Measurements from ENCODE around the gene CELSR1. TPM values are rescaled to one million over a fixed set of nuclear protein-coding genes. Genes with fewer than 3 reads are reported as not detected.

The CELSR1 gene, protein sequence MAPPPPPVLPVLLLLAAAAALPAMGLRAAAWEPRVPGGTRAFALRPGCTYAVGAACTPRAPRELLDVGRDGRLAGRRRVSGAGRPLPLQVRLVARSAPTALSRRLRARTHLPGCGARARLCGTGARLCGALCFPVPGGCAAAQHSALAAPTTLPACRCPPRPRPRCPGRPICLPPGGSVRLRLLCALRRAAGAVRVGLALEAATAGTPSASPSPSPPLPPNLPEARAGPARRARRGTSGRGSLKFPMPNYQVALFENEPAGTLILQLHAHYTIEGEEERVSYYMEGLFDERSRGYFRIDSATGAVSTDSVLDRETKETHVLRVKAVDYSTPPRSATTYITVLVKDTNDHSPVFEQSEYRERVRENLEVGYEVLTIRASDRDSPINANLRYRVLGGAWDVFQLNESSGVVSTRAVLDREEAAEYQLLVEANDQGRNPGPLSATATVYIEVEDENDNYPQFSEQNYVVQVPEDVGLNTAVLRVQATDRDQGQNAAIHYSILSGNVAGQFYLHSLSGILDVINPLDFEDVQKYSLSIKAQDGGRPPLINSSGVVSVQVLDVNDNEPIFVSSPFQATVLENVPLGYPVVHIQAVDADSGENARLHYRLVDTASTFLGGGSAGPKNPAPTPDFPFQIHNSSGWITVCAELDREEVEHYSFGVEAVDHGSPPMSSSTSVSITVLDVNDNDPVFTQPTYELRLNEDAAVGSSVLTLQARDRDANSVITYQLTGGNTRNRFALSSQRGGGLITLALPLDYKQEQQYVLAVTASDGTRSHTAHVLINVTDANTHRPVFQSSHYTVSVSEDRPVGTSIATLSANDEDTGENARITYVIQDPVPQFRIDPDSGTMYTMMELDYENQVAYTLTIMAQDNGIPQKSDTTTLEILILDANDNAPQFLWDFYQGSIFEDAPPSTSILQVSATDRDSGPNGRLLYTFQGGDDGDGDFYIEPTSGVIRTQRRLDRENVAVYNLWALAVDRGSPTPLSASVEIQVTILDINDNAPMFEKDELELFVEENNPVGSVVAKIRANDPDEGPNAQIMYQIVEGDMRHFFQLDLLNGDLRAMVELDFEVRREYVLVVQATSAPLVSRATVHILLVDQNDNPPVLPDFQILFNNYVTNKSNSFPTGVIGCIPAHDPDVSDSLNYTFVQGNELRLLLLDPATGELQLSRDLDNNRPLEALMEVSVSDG (N-terminal part only)
- 1.1 and 2.8 TPM in 2 replicates for total RNA-seq

DNA sequence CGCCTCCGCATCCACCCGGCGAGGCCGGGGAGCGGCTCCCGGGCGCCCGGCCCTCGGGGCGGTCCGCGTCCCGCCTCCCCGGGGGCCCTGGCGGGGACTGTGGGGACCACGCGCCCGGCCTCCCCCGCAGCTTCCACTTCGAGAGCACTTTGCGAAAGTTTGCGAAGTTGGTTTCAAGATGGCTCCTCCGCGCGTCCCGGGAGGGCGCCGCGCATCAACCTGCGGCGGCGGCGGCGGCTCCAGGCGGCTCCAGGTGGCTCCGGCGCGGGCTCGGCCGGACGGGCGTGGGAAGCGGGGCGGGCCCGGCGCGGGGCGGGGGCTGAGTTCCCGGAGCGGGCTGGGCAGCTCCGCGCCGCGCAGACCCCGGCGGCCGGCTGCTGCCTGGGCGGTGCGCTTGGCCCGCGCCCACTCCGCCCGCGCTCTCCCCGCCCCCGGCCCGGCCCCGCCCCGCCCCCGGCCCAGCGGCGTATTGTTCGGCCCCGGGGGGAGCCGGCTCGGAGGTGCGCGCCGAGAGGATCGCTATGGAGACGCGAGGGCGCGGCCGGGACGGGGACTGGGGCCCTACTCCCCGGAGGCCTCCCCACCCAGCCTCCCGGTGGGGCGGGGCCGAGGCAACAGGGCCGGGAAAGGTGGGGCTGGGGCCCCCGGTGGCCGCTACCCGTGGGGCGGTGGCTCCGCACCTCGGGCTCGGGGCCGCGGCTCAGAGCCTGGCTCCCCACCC, at the start of gene CELSR1:
Gene CELSR1, minus strand, starts transcription at position 396 of the 721 bp plus-strand sequence. CDS start 450 bp downstream, outside the sequence.

DNA sequence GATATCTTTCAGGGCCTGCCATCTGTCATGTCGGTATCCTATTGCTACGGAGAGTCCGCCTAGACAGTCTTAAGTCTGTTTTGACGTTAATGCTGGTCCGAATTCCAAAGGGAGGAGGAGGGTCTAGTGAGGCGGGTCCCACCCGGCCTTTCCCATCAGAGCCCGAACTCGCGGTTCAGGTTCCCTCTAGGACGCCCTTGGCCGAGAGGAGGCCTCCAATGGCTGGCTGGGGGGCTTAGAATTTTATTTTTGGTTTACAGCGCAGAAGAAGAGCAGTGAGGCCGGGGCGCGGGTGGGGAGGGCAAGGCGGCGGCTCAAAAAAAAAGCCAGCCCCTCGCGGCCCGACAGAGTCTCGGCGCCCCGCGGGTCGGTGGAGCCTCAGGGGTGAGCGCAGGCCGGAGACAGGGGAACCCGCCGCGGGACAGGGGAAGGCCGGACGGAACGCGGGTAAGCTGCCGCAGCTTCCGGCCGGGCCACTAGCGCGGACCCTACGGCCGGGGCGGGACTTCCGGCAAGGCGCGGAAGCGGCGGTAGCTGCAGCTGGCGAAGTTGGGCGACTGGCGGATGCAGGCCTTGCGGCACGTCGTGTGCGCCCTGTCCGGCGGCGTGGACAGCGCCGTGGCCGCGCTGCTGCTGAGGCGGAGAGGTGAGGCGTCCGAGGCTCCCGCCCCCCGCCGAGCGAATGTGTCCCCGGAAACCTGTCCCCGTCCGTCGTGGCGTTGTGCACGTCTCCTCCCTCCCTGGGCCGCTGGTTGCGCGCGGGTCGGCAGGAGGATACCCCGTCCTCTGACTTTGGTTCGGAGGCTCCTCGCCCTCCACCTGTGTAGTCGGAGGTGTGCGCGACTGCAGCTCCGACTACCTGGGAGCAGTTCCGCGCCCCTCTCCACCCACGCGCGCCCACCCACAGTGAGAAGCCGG, 202.0 kb downstream of the CELSR1 start, which contains the start of gene TRMU:
Gene TRMU, plus strand, starts transcription at position 514 of the 918 bp plus-strand sequence. Its CDS starts 51 bp downstream, at position 565.

Other genes with a start within 250 kb of the CELSR1 start
- 0.60 and 0.82 TPM in 2 replicates for gene GTSE1, start 240.8 kb downstream of the CELSR1 start, total RNA-seq
- 19.2 and 20.9 TPM in 2 replicates for gene TRMU, start 201.9 kb downstream of the CELSR1 start, total RNA-seq
- gene GRAMD4, start 82.8 kb upstream of the CELSR1 start, total RNA-seq, result 25.8 and 26.8 TPM in 2 replicates
- 20.4 and 25.9 TPM in 2 replicates for gene CERK, start 200.6 kb upstream of the CELSR1 start, total RNA-seq
- 17.3 and 19.2 TPM in 2 replicates for gene TBC1D22A, start 225.0 kb upstream of the CELSR1 start, total RNA-seq